Epidermal melanocyte (primary cell): ENCODE results near the gene STRA8.

Experiments used
- DNase-seq: peaks from one replicate; pipeline ENCODE4 v3.0.0; 2011; ENCODE audit warnings: low spot score; ENCODE audit not compliant: insufficient read length

The STRA8 gene, protein sequence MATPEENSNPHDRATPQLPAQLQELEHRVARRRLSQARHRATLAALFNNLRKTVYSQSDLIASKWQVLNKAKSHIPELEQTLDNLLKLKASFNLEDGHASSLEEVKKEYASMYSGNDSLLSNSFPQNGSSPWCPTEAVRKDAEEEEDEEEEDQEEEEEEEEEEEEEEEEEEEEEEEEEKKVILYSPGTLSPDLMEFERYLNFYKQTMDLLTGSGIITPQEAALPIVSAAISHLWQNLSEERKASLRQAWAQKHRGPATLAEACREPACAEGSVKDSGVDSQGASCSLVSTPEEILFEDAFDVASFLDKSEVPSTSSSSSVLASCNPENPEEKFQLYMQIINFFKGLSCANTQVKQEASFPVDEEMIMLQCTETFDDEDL

DNA sequence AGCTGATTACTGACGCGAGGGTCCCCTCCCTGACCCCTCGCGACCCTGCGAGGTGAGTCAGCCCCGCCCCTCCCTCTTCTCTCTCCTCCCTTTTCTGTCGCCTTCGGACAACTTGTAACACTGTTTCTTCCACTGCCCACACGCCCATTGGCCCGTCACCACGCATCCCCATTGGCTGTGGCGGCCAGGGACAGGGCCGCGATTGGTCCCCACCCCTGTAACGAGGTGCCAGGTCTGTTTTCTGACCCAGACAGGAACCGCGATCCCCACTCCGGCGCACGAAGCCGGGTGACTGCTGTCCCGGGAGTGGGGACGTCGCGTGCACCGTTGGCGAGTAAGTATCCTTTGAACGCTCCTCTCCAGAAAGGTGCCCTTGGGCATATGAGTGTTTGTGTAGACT, at the start of gene STRA8:
Gene STRA8 (plus strand): TSS at position 269 of the 400 bp plus-strand sequence. CDS start 6,687 bp downstream, outside the sequence.
- DNase-seq, result no peak

DNA sequence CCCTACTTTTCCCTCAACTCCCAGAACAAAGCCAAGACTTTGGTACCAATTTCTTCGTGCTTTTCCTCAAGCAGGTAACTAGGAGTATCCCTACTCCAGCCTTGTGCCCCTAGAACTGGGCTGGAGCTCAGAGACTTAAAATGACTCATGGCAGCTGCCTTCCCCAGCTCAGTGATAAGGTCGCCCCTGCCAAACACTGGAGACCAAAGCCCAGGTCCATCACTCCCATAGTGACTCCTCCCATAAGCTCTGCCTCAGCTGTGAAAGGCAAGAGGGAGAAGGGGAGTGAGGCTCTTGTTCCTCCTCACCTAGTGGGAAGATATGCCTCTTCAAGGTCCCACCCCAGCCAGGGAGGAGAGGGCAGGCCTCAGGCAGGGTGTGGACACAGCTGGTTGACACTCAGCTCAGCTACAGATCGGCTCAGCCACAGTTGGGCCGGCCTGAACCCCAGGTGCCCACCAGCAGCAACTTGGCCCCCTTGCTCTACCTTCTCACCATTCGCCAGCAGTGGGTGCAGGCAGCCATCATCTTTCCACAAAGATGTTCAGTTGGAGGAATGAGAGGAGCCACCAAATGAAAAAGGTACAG, 49.3 kb upstream of the STRA8 start:
- DNase-seq, result no peak

DNA sequence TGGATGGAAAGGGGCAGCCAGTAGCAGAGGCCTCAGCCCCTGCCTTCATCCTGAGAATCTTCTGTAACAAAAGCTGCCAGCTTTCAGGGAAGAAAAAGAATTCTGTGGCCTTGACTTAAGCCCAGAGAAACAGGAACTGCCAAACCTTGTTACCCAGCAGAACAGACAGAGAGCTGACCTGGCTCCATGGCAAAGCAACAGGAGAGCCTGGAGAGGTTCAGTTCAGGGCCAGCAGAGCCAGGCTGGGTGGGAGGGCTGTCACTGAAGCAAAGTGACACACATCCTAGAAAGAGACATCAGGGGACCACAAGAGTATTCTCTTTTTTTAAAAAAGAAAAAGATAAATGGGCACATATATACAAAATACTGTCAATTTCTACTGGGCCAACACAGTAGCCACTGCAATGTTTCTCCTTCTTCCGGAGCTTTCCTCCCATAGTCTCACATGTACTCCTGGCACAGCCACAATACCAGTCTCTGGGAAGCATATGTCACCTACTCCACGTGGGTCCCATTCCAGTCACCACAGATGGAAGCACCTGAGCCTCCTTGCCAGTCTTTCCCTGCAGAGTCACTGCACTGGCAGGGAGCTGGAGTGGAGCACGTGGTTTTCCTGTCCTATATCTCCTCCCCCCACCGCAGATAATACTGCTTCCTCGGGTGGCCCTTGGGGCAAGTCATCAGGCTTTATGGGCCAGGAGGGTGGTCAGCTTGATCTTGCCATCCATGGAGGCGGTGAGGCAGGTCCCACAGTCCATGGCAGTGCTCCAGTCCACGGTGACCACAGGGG, 48.0 kb upstream of the STRA8 start:
- no peak for DNase-seq

DNA sequence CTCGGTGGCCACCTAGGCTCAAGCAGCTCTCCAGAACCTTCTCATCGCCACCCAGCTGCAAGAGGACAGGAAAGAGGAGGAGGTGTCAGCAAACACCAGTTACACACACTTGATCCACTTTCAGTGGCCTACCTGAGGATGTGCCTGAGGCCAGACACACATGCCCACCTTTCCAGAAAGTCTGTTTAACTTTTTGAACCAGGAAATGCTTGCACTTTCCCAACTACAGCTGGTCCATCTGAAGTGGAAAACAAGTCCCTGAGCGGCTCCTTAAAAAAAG, 47.4 kb upstream of the STRA8 start:
- no peak for DNase-seq

DNA sequence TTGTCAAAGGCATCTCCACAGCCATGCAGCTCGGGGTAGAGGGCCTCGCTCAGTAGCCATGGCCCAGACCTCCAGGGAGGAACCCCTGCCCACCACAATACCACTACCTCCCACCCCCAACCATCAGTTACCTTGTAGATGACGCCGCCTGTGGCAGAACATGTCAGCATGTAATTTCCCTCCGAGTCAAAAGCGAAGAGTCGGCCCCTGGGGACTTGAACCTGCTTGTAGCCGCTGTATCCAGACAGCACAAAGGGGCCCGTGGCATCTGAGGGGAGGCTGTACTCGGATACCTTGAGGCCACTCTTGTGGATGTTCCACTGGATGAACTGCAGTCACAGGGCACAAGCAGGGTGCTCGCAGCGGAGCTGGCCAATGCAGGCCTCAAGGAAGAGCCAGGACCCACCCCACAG, 46.8 kb upstream of the STRA8 start:
- no peak for DNase-seq

DNA sequence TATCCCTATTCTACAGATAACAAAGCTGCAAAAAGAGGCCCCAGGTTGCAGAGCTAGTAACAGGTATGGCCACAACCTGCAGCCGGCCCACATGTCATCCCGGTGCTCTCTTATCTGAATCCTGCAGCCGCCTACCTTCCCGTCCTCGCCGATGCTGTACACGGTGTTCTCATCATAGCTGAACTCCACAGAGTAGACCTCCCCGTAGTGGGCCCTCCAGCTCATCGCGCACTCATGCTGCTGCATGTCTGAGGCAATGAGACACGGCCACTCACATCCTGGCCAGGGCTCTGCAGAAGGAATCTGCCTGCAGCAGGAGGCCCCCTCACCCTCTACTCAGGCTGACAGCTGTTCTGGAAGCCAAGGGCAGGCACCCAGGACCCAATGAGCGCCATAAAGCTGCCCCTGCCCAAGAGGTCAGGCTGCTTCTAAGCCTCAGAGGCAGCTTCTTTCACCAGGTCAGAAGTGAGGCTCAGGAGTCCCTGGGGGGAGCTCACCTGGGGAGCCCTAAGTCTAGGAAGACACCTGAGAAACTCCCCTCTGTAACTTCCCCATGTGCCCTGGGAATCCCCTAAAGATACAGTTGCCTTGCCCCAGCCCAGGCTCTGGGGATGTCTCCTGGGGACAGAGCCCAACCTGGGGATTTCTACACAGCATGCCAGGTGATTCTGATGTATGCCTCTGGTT, 45.2 kb upstream of the STRA8 start:
- DNase-seq, result no peak

DNA sequence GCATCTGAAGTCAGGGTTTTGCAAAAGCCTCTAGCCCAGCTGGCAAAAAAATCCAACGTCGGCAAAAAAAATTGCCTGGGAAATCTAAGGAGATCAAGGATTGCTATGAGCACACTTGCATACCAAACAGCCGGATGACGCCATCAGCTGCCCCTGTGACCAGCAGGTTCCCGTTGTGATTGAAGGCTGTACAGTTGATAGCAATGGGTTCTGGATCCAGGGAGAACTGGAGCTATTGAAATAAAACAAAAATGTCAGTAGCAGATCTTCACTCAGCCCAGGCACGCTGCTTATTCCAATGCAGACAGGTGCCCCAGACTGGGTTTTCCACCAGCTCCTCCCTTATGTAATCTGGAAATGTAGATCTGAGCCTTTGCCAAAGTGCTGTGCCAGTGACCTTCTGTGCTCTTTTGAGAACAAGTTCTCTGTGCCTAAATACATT, 44.4 kb upstream of the STRA8 start:
- no peak for DNase-seq

DNA sequence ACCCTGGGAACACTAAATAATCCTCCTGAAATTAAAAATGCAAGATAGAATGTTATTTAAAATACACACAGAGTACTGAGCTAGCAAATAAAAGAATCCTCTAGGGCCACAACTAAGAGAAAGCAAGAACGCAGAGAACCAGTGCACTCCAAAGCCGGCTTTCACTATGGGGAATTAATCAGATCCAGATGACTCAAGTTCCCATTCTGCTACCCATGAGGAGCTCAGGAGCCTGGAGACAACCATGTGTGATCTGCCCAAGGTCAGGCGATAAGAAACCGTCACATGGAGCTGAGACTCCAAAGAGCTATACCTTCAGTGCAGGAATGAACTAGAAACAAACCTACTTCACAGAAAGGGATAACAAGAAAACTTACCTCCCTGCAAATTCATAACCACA, 43.7 kb upstream of the STRA8 start:
- no peak for DNase-seq

DNA sequence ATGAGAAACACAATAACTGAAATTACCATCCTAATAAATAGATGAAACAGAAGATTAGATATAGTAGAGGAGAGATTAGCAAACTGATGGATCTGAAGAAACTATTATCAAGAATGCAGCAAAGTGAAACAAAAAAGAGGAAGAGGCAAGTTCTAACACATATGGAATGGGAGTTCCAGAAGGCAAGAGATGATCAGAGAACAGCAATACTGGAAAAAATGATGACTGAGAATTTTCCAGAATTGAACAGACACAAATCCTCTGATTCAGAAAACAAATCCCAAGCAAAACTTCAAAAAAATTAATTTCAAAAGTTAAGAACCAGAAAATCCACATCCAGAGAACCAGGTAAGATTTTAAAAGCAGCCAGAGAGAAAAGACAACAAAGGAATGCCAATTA, 42.9 kb upstream of the STRA8 start:
- no peak for DNase-seq

DNA sequence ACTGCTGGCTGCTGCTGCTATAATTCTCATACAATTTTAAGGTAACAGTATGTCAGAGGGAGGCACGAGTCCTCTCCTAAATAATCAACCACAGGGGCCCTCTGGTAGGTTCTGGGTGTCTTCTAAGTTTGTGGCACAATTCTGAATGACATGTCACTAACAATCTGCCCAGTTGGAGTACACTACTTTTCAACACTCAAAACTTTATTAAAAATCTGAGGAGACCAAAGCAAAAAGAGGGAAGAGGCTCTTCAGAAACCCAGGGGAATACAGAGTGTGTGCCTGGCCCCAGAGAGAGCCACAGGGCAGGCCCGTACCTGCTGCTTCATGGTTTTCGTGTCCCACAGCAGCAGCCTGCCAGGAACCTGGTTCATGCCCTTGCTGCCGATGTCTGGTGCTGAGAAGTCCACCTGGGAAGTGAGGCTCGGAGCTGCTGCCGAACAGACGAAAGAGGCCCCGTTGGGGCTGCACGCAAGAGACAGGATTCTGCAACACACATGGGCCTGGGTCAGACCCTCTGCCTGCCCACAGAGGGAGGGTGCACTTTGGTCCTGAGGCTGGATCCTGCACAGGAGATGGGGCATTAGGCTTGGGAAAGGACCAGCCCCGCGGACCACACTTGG, 40.6 kb upstream of the STRA8 start:
- DNase-seq, result no peak

DNA sequence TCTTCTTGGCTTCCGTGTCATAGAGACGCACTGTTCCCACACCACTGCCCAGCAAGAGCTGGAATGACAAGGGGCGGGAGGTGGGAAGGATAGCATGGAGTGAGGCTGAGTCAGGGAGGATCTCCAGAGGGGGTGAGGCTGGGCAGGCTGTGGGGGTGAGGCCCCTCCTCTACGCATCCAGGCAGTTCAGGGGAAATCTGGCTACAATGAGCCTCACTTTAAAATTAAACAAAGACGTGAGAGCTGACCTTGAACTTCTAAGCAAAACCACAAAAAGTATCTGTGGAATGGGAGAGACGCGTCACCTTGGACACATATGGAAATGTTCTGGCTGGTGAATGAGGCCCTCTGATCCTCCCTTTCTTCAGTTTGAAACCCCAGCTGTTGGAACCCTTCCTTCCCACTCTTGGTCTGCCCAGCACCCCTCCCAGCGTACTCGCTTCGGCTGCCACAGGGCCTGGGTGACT, 40.0 kb upstream of the STRA8 start:
- peak; percentile 57 for DNase-seq

DNA sequence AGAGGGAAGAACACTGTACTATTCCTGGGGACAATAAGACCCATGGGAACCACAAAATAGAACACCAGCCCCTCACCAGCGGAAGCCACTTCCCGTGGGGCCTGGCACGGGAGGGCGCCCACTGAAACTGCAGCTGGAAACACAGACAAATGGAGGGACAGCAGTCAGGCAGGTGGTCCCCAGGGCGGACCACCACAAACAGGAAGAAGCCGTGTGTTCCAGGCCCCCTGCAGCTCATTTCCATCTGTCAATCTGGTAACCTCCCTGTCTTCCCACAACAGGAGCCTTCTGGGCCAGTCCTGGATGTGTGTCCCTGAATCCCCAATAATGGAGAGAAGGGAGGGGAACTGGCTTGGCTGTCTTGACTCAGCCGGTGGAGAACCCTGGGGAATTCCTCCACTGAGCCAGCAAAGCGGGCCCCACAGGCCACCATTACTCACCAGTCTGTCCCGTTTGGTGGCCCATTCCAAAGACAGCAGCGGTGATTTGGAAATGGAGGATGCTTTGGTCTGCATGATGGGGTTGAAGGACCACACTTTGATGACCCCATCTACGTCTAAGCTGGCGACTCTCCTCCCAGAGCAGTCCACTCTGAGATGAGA, 39.0 kb upstream of the STRA8 start:
- no peak for DNase-seq

DNA sequence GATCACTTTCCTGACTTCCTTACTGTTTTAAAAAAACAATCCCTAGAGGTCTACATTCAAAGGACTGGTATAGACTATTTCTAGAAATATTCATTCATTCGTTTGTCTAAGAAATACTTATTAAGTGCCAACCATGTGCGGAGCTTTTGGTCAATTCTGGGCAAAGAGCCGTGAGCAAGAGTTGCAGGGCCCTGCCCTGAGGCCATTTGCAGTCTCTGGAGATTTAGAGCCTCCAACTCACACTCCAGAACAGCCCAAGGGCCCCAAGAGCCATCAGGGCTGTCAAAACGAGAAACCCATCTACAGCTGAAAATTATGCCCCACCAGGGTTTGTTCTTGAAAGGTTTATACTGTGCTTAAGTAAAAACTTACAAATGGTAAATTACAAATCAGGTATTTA, 38.5 kb upstream of the STRA8 start:
- DNase-seq, result no peak

DNA sequence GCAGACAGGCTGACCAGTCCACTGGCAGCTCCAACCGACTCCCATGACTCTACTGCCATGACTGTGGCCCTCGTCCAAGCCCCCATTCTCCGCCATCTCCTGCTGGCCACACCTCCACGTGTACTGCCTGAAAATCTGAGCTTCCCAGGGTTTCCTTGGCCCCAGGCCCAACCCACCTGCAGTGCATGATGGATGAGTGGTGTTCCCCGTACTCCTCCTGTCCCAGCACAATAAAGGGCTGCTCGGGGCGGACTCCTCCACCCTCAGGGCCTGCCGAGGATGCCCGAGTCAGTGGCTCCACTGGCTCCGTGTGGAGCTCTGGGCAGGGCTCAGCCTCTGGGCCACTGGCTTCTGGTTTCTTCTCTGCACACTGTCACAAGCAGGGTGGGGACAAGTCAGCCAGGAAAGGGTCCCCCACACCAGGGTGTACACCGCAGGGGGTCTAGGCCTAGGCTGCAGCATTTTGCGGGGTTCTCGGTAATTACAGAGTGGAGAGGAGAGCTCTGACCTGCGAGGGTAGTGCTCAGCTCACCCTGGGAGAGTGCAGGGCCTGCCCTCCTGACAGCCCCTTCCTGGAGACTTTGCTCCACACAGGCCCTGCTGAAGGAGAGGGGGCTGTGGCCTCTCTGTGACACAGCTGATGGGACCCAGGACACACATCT, 37.5 kb upstream of the STRA8 start:
- no peak for DNase-seq

DNA sequence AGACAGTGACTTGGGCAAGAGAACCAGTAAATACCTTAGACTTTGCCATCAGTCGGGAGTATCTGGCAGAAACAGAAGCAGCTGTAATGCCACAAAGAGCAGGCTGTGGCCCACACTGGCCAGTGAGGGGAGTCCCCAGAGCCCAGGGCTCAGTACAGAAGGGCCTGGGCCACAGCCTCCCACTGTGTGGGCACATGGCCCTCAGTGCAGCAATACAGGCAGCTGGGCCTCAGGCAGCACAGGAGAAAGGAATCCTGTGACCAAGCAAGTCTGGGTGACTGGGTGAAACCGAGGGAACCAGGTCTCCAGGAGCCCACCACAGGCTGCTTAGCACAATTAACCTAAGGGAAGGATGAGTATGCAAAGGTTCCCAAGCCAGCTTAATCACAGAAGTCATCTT, 36.3 kb upstream of the STRA8 start:
- DNase-seq, result no peak

DNA sequence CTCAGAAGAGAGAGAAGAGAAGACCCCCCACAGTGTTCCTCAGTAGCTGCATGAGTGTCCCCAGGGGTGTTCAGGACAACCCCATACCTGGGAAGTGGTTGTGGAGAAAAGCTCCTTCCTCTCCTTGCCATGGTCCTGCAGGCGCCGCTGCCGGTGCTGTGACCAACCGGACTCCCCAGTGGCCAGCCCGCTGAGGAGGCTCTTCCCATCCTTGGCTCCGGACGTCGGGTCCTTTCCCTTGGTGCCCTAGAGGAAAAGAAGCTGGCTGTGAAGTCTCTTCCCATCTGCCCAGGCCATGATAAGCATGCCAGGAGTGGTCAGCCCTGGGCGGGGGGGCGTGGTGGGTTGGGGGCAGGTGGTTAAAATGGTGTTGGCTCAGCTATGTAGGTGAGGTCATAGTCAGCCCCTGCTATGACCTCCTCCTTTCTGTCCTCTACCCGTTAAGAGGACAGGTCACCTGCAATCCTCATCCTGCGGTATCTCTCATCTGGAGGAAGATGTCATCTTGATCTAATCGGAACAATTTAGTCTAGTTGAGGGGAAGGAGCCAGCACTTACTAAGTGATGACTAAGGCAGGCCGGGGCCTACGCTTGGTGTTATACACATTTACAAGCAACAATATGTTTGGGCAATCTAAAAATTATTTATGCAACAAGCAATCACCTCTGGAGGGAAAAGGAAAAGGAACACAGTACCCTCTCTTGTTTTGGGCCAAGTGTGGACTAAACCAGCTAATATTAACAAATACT, 35.6 kb upstream of the STRA8 start:
- DNase-seq, result no peak

DNA sequence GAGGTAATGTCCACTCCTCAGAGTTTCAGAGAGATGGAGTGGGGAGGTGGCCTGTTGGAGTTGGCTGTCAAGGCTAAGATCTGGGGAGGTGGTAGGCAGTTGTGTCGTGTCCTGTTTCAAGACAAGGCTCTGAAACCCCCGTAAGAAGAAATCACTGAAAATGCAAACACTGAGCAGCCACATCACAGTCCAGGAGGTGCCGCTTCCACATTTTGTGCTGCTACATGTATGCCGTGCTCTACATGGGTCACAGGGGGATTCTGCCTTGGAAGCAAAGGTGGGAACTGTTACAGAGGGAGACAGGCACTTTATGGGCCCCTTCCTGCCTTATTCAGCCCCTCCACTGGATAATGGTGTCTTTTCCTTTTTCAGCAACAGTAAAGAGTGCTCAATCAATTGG, 34.2 kb upstream of the STRA8 start:
- DNase-seq, result no peak

DNA sequence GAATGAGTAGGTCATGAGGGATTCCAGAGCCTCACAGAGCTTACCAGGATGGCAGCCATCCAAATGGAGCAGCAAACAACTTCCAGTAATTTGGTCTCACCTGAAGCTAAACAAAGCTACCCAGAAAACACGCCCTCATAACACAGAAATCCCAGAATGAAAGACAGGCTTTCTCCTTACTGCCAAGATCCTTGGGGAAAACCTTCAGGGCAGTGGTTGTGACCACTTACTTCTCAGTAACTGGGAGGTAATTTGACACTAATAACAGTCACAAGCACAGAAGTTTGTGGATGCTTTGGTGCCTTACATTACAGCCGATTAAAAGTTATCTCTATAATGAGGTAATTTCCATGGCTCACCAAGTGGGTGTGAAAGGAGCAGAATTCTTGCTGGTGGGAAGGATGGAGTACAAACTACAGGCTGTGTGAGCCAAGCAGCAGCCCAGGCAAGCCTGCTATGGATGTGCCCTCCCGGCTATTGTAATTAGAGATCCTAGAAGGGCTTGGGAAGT, 32.8 kb upstream of the STRA8 start:
- no peak for DNase-seq

DNA sequence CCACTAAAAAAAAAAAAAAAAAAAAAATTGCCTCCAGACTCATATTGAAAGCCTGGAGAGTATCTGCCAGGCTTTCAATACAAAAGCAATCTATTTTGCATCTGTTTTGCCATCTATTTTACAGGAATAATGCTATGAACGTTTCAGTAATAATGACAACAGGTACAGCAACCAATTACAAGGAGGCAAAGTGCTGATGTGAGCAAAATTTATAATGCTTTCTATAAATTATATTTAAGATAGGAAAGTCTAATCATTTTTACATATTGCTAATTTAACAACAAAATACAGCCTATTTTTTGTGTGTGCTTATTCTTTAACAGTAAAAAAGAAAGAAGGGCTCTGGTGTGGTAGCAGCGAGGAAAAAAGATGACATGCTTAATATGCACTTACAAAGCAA, 32.3 kb upstream of the STRA8 start:
- DNase-seq, result no peak

DNA sequence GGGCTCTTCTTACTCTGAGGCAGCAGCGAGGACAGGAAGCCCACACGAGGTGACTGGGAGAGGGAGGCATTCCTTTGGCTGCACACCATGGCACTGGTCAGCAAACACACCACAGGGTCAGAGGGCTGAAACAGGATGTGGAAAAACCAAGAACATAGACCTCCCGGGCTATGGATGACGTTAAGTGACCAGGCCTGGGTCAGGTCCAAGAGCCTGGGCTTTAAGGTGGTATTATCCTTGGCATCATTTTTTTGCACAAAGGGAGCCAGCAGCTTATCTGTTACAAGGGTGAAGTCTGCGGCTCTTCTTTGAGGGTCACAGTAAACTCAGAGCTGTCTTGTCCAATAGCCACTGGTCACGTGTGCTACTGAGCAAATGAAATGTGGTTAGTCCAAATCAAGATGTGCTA, 29.3 kb upstream of the STRA8 start:
- no peak for DNase-seq
